HG02870 (cell line): ENCODE data around the gene TSNAXIP1.

ENCODE experiments used
- ATAC-seq: cut with Tn5 transposase; IDR thresholded peaks from one replicate; pipeline ENCODE4 v1.9.1; 2021; ENCODE audit warnings: mild to moderate bottlenecking, moderate library complexity; ENCODE audit not compliant: unreplicated experiment

The TSNAXIP1 gene, protein sequence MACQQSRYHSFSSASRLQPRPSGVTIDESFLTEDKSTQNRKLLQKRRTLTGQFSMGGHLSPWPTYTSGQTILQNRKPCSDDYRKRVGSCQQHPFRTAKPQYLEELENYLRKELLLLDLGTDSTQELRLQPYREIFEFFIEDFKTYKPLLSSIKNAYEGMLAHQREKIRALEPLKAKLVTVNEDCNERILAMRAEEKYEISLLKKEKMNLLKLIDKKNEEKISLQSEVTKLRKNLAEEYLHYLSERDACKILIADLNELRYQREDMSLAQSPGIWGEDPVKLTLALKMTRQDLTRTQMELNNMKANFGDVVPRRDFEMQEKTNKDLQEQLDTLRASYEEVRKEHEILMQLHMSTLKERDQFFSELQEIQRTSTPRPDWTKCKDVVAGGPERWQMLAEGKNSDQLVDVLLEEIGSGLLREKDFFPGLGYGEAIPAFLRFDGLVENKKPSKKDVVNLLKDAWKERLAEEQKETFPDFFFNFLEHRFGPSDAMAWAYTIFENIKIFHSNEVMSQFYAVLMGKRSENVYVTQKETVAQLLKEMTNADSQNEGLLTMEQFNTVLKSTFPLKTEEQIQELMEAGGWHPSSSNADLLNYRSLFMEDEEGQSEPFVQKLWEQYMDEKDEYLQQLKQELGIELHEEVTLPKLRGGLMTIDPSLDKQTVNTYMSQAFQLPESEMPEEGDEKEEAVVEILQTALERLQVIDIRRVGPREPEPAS

DNA sequence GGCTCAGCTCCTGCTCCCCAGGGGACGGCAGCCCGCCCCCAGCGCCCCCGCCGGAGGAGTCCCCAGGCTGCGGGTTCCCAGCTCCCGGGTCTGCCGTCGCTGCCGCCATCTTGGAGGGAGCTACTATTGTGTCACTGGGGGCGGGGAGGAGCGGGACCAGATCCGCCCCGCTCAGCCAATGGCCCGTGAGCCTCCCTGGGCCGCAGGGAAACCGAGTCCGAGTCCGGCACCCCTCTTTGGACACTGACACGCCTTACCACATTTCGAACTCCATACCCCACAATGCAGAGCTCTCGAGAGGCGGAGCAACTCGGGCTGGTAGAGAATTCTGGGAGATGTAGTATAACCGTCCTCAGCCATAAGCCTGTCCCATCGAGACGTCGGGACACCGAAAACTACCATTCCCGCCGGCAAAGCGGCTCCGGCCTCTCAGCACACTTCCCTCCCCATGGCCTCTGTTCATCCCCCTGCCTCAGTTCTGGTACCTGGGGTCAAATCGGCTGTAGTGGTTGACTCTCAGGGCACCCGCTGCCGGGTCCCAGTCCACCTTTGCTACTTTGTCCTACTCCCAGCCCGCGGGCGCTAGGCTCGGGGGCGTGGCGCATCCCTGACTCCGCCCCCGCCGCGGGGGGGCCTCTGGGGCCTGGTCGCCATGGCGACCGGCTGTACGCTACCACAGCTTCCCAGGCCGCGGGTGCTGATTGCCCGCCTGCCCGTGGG, at the start of gene TSNAXIP1, which contains the start of gene RANBP10:
Gene TSNAXIP1 (plus strand): TSS at position 462 of the 720 bp plus-strand sequence. CDS start 261 bp downstream, outside the sequence.
Gene RANBP10 (minus strand): TSS at position 133 of the 720 bp plus-strand sequence. CDS start 24 bp downstream, at position 109.
- ATAC-seq, result peak; percentile 95

DNA sequence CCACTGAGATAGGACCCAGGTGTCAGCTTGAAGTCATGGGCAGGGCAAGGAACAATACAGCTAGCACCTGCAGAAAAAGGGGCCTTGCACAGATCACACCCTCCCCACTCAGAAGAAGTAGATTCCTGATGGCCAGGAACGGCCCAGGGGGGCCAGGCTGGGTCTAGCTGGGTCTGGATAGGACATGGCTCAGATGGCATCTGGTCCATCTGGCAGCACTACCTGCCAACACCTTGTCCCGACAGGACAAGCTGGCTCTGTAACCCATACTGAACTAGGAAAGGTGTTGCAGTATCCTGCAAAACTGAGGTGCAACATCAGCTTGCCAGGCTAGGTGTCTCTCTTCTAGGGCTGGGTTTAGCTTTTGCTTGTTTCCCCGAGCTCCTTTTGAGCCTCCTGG, 48.7 kb upstream of the TSNAXIP1 start:
- no peak for ATAC-seq

DNA sequence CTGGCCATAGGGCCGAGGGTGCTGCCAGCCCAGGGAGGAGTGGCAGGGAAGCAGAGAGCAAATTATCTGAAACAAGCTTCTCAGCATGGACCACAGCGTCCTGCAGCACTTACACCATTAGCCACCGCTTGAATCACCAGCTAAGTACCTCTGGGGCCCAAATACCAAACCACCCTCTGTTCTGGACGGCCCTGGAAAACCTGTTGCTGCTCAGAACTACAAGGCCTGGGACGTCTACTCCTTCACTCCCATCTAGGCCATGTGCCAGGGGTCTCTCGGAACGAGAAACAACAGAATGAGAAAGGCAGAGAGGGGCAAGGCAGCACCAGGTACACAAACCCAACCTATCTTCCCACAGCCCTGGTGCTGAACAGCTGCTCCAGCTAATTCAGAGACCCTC, 47.7 kb upstream of the TSNAXIP1 start:
- no peak for ATAC-seq

- ATAC-seq, result no peak
Observed at GRCh38 chr16:67760206-67760955, 46.3 kb upstream of the TSNAXIP1 start.

DNA sequence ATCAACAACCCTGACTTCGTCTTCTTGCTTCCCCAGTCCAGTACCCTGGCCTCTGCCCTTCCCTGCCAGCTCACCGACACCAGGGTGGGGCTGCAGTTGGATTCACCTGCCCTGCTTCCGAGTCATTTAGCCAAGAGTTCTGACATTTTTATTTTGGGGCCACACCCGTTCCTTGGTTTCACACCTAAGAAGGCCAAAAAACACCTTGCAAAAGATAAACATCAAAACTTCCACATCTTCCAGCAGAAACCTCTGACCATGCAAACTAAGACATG, 45.8 kb upstream of the TSNAXIP1 start:
- ATAC-seq, result no peak

GRCh38 chr16:67761924-67762323, 44.8 kb upstream of the TSNAXIP1 start:
- ATAC-seq, result no peak

DNA sequence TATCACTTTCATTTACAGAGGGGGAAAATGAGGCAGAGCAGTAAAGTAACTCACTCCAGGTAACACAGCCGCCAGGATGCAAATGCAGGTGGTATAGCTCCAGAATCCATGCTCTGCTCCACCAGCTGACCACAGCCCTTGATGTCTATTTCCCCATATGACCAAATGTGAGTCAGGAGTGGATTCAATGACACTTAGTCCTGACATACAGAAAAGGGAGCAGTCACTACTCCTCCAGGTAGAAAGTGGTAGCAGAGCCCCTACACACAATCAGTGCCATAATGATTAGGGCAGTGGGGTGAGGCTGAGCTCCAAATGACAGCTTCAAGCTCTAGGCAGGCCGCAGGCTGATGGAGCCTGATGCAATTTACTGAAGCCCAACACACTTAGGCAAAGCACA, 44.3 kb upstream of the TSNAXIP1 start:
- ATAC-seq, result no peak

- ATAC-seq, result no peak
Observed at GRCh38 chr16:67763066-67763465, 43.6 kb upstream of the TSNAXIP1 start.

GRCh38 chr16:67764158-67764667, 42.5 kb upstream of the TSNAXIP1 start:
- no peak for ATAC-seq

- ATAC-seq, result no peak
Observed at GRCh38 chr16:67766291-67766690, 40.4 kb upstream of the TSNAXIP1 start.

GRCh38 chr16:67767953-67768352, 38.7 kb upstream of the TSNAXIP1 start:
- ATAC-seq, result no peak

- no peak for ATAC-seq
Observed at GRCh38 chr16:67770346-67770991, 36.2 kb upstream of the TSNAXIP1 start.

DNA sequence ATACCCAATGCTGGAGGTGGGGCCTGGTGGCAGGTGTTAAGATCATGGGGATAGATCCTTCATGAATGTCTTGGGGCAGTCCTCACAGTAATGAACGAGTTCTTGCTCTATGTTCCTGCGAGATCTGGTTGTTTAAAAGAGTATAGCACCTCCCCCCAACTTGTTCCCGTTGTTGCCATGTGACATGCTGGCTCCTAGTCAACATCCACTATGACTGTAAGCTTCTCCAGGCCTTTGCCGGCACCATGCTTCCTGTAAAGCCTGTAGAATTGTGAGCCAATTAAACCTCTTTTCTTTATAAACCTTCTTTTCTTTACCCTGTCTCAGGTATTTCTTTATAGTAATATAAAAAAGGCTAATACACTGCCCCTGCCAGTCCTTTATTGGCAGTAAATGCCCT, 33.6 kb upstream of the TSNAXIP1 start:
- ATAC-seq, result no peak

- ATAC-seq, result no peak
Observed at GRCh38 chr16:67773569-67774456, 32.9 kb upstream of the TSNAXIP1 start.

DNA sequence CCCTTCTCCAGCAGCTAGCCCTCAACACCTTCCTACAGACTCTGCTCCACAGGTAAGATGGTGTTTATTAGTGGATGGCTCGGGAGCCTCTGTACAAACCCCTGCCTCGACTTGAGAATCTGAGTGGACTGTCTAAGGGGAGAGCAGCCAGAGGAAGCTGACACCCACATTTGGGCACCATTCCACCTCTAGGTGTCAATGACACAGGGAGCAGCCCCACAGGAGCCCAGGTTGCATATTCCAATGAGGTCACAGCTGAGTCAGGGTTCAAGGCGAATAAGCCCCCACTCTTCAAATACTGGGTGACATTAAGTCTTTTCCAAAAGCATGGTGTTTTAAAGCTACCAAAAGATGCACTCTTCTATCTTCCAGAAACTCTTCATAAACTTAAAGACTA, 32.2 kb upstream of the TSNAXIP1 start:
- no peak for ATAC-seq

GRCh38 chr16:67775273-67775672, 31.4 kb upstream of the TSNAXIP1 start:
- ATAC-seq, result no peak

- no peak for ATAC-seq
Observed at GRCh38 chr16:67779256-67780014, 27.3 kb upstream of the TSNAXIP1 start.

DNA sequence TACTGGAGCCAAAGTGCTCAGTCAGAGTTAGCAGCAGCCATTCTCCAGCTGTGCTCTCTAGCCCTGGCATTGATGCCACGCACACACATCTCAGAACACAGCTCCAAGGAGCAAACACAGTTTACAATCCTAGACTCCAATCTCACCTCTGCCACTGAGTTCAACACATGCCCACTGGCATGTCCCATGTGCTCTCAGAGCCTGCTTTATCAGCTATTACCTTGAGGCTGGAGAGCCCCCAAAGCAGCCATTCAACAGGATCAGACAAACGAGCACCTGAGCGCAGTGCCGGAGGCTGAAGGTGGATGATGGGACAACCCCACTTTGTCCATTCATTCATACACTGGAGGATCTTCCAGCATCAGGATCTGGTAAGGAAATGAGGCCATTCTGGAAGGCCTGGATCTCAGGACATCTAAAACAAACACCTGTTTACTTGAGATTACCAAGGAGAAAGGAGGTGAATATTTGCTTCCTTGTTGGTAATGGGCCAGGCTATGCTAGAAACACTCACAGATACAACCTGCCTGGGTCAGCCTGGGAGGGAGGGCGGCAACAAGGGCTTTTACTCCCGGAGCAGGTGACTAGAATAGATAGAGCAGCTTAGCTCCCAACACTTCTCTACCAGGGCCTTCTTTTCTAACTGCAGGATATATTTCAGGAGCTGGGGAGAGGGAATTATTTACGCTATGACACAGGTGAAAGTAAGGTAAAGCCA, 25.7 kb upstream of the TSNAXIP1 start:
- ATAC-seq, result no peak
